Peyer's patch (tissue), 4 donors: ENCODE measurements around the gene ADORA2B.

ENCODE experiments used
- POLR2A ChIP-seq, 2 donors: fragments of 450-650 bp; IDR thresholded peaks; one replicate each; pipeline ENCODE4 v1.5.1; 2017; ENCODE audit warnings: antibody characterized with exemption in 2 of 2, mild to moderate bottlenecking in 2 of 2, moderate library complexity in 2 of 2
- TF ChIP-seq, protein P1 (sequence below), 6 experiments: fragments of 450-650 bp in 4 of 6; fragments of 200-600 bp in 2 of 6; sonication (generic) in 1 of 6; IDR thresholded peaks; one replicate each; pipeline ENCODE4 v1.5.1; 2017 to 2019; ENCODE audit warnings: antibody characterized with exemption in 6 of 6, mild to moderate bottlenecking in 3 of 6, moderate library complexity in 1 of 6

DNA sequence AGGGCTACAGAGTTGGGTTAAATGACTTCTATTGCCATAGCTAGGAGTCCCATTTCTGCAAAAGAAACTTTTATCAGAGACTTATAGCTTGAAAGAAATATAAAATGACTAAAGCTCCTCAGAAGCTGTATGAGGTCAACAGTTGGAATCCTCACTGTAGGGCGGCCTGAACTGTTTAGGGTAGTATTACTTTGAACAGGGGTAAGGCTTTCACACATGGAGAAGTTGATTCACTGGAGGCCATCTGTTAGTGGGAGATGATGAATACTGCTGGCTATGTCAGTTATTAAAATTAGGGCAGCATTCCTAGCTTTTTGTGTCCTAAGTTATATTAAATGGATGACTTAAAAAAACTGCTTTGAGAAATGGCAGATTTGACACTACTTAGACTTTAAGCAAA is 60.7 kb downstream of the ADORA2B start:
- TF ChIP-seq, protein P1, sequence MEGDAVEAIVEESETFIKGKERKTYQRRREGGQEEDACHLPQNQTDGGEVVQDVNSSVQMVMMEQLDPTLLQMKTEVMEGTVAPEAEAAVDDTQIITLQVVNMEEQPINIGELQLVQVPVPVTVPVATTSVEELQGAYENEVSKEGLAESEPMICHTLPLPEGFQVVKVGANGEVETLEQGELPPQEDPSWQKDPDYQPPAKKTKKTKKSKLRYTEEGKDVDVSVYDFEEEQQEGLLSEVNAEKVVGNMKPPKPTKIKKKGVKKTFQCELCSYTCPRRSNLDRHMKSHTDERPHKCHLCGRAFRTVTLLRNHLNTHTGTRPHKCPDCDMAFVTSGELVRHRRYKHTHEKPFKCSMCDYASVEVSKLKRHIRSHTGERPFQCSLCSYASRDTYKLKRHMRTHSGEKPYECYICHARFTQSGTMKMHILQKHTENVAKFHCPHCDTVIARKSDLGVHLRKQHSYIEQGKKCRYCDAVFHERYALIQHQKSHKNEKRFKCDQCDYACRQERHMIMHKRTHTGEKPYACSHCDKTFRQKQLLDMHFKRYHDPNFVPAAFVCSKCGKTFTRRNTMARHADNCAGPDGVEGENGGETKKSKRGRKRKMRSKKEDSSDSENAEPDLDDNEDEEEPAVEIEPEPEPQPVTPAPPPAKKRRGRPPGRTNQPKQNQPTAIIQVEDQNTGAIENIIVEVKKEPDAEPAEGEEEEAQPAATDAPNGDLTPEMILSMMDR (IDR thresholded peaks at IDR 0.05), result no peak
- TF ChIP-seq POLR2A (IDR thresholded peaks at IDR 0.05), result no peak
